Heart right ventricle (tissue), 16 donors: ENCODE measurements around the gene CA12. TPM values are rescaled to one million over a fixed set of nuclear protein-coding genes. Genes with fewer than 3 reads are reported as not detected.

Source experiments
- ATAC-seq, 8 donors: fragments of 200-7000 bp; cut with Tn5 transposase; one replicate each; pipeline ENCODE4 v1.9.1; 2020; ENCODE audit warnings: mild to moderate bottlenecking in 8 of 8, moderate library complexity in 8 of 8, moderate number of reproducible peaks in 1 of 8
- DNase-seq, 2 donors: peaks; one replicate each; pipeline ENCODE4 v3.0.0-alpha.2; 2020
- H3K27ac ChIP-seq, 10 donors: fragments of 200-600 bp; sonication (generic) in 2 of 10; one replicate each; pipeline versions ENCODE4 v1.5.0 to v1.8.0; 2020 to 2022; ENCODE audit warnings: mild to moderate bottlenecking in 3 of 10
- H3K27me3 ChIP-seq, 7 donors: fragments of 200-600 bp; one replicate each; pipeline ENCODE4 v1.8.0; 2021 to 2022; ENCODE audit warnings: mild to moderate bottlenecking in 2 of 7
- H3K36me3 ChIP-seq, 9 donors: fragments of 200-600 bp; sonication (generic) in 1 of 9; one replicate each; pipeline versions ENCODE4 v1.5.0 to v1.8.0; 2020 to 2022; ENCODE audit warnings: mild to moderate bottlenecking in 2 of 9
- H3K4me1 ChIP-seq, 9 donors: fragments of 200-600 bp; sonication (generic) in 1 of 9; one replicate each; pipeline versions ENCODE4 v1.5.0 to v1.8.0; 2020 to 2022; ENCODE audit warnings: mild to moderate bottlenecking in 4 of 9
- H3K4me3 ChIP-seq, 10 donors: fragments of 200-600 bp; sonication (generic) in 2 of 10; one replicate each; pipeline versions ENCODE4 v1.5.0 to v1.8.0; 2020 to 2022; ENCODE audit warnings: mild to moderate bottlenecking in 7 of 10, moderate library complexity in 2 of 10
- H3K9me3 ChIP-seq, 11 donors: fragments of 200-600 bp in 10 of 11; sonication (generic) in 2 of 11; one replicate each; pipeline versions ENCODE4 v1.5.0 to v1.8.0; 2013 to 2022; ENCODE audit warnings: mild to moderate bottlenecking in 2 of 11, control low read depth in 1 of 11, moderate library complexity in 1 of 11
- WGBS, 2 donors: extraction: QIAGEN DNeasy Blood & Tissue Kit; methylation state at CpG; one replicate each; pipeline ENCODE4 v1.1.7; 2013; ENCODE audit warnings: inconsistent platforms in 1 of 2; 5-methylcytosine and 5-hydroxymethylcytosine counted together
- intact Hi-C, 10 donors: fragments of 100-400 bp; cut with DNase I; formaldehyde crosslinking; loops; one replicate each; pipeline versions ENCODE4 v1.11.1 to v1.14.2; 2022
- long read RNA-seq, 3 donors: library from polyadenylated mRNA; unstranded; transcript quantifications; one replicate each; pipeline ENCODE4 v2.0.0, GENCODE V29; 2020 to 2021
- polyA plus RNA-seq, 2 donors: library from polyadenylated mRNA; stranded (reverse); fragments of 200-250 nt; gene quantifications; one replicate each; pipeline ENCODE4 v1.2.3, GENCODE V29; 2013
- total RNA-seq, 10 donors: library from RNA; stranded (reverse); fragmentation: NEBNext Ultra II Directional in 3 of 10; extraction: Animal tissue kit (Norgen Biotek cat#: 25700) in 3 of 10; gene quantifications; one replicate each; pipeline versions ENCODE4 v1.2.1 to v1.2.4, GENCODE V29; 2021 to 2023
- TF ChIP-seq, protein P1 (sequence below), 9 donors: fragments of 200-600 bp; sonication (generic) in 2 of 9; IDR thresholded peaks; one replicate each; pipeline versions ENCODE4 v1.5.0 to v1.8.0; 2021 to 2022; ENCODE audit warnings: antibody characterized with exemption in 9 of 9, mild to moderate bottlenecking in 5 of 9, moderate library complexity in 1 of 9
- donor health status: Arrhythmogenic right ventricular cardiomyopathy.
- donor health status: ischemic (EF 13 %, LVEDD 7.1; RV severe dilation, severe dysfunction).
- donor health status: healthy with polysubstance abuse.
- donor health status: DM: no; HTN: yes; CAD: no.
- donor health status: DM: no; HTN: no; CAD: no.
- donor health status: ischemic (EF 25% LVEDD 6.9; RV normal size, moderate dysfunction).
- donor health status: ischemic (EF 25% LVEDD 5.7; RV mildly dilated, moderate dysfunction).
- donor health status: healthy.
- donor health status: DM: yes; HTN: yes; CAD: no.
- donor health status: Ischemic cardiomyopathy.
- donor health status: ischemic (EF 35%, LVEDD 5.7; RV mildly dilated, moderate dysfunction).
- donor health status: nonischemic (EF 11% LVEDD 7.7; RV severe dilation, severe dysfunction).
- donor health status: DM: yes; HTN: yes; CAD: no.
- donor health status: PGD.
- donor health status: ischemic (EF 29% LVEDD 5.4; RV normal size, mild dysfunction).
- donor health status: nonischemic (EF 23%, LVEDD 6.1; RV moderate dilation, normal function).

CA12 gene
- total RNA-seq = 1 to 10 TPM in 1 of 10 donors, under 1 TPM in 8, not detected in 1; 0.11 to 1.3 (median 0.15) TPM
- under 1 TPM; 0.07 to 0.67 TPM for polyA plus RNA-seq
- long read RNA-seq, donor 1 = 0 reads
- long read RNA-seq, donor 2 = 0 reads
- long read RNA-seq, donor 3 = 0 reads

DNA sequence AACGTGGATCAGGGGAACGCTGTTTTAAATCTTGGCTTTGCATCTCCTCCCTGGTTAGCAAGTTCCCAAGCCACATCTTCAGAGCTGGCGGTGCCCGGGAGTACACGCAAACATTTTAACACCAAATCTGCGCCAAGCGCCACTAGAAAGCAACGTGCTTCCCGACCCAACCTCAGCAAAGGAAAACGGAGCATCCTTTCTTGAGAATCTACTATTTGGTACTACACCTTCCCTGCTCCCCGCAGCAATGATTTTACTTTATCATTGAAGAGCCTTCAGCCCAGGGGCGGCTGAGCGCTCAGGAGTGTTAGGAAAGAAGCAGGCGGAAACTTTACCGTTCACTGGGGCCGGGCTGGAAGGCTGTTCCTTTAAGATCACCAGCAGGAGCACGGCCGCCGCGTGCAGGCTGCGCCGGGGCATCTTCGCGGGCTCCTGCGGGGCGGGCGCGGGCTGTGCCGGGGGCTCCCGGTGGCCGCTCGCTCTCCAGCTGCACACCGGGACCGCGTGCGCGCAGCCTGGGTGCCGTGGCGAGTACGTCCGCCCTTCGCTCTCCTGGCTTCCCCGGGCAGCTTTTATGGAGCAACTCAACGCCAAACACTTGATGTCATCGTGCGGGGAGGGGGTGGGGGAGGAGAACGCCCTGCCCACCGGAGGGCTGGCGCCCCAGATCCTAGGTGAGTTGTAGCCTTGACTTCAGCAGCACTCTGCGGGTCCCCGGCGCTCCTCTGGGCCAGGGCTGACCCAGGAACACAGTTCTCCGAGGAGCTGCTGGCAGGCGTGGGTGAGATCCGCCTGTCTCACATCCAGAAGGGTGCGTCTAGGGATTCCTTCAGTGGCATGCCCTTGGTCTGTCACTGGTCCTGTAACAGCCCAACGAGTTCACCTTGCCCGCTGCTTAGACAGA lies at the start of gene CA12:
Gene CA12 (minus strand): TSS at position 546 of the 904 bp plus-strand sequence. CDS start 126 bp downstream, at position 420.
- DNase-seq (peak; percentile 12 to 20), ATAC-seq (peak; percentile 53 to 77 (median 68))
- Histone ChIP-seq H3K9me3 (no peaks in the 10 kb centered on the region), H3K4me3 (peak within 1 kb of the TSS; percentile 29 to 55 (median 45)), H3K27me3 (peaks cover 0 to 45% (median 35%) of the 10 kb centered on the region in 7 donors), H3K27ac (peak within 1 kb of the TSS in 1 of 10 donors; percentile 17), H3K36me3 (no peaks in the 10 kb centered on the region), H3K4me1 (peaks cover 4 to 21% (median 12%) of the 10 kb centered on the region in 9 donors)
- intact Hi-C loops = no loop called here
- TF ChIP-seq, protein P1, sequence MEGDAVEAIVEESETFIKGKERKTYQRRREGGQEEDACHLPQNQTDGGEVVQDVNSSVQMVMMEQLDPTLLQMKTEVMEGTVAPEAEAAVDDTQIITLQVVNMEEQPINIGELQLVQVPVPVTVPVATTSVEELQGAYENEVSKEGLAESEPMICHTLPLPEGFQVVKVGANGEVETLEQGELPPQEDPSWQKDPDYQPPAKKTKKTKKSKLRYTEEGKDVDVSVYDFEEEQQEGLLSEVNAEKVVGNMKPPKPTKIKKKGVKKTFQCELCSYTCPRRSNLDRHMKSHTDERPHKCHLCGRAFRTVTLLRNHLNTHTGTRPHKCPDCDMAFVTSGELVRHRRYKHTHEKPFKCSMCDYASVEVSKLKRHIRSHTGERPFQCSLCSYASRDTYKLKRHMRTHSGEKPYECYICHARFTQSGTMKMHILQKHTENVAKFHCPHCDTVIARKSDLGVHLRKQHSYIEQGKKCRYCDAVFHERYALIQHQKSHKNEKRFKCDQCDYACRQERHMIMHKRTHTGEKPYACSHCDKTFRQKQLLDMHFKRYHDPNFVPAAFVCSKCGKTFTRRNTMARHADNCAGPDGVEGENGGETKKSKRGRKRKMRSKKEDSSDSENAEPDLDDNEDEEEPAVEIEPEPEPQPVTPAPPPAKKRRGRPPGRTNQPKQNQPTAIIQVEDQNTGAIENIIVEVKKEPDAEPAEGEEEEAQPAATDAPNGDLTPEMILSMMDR (IDR thresholded peaks at IDR 0.05) = no peak
- 3 to 4% methylated on average over 58 of the region's 58 CpGs for WGBS, 2 donors

DNA sequence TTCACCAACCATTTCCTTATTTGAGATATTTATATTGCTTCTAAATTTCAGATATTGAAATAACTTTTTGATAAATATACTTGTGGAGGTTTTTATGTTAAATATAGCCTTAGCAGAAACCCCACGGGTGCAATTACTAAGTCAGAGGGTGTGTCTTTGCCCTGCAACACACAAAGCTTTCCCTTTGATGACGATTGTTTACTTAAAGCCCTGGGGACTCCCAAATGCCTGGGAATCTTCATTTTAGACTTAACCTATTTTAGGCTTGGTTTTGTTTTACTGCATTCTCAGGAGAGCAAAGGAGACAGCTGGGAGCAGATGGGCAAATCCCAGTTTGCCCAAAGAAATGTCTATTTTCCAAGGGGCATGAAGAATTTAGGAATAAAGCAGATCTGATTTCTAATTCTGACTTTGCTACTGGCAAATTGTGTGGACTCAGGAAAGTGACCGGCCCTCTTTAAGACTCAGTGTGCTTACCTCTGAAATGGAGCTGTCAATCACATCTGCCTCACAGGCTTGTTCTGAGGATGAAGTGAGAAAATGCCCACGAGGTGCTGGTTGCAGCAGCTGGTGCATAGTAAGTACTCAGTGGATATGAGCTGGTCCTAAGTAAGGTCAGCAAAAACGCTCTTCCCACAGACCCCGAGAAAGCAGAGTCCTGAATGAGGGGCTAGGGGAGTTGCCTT lies 49.3 kb upstream of the CA12 start:
- H3K4me1 ChIP-seq = peaks cover 0 to 14% (median 0%) of the 10 kb centered on the region in 9 donors
- TF ChIP-seq, protein P1 (IDR thresholded peaks at IDR 0.05) = no peak
- WGBS, 2 donors = 57 to 64% methylated on average over 6 of the region's 6 CpGs
- no peaks in the 10 kb centered on the region for H3K36me3 ChIP-seq
- no peak overlapping the region for H3K27ac ChIP-seq
- H3K9me3 ChIP-seq = peaks cover 0 to 11% (median 3%) of the 10 kb centered on the region in 11 donors
- ATAC-seq (peak in 6 of 8 donors; percentile 29 to 71 (median 55)), DNase-seq (peak in 1 of 2 donors; percentile 29)
- H3K4me3 ChIP-seq = no peak overlapping the region
- no peaks in the 10 kb centered on the region for H3K27me3 ChIP-seq
- intact Hi-C loops = no loop called here

DNA sequence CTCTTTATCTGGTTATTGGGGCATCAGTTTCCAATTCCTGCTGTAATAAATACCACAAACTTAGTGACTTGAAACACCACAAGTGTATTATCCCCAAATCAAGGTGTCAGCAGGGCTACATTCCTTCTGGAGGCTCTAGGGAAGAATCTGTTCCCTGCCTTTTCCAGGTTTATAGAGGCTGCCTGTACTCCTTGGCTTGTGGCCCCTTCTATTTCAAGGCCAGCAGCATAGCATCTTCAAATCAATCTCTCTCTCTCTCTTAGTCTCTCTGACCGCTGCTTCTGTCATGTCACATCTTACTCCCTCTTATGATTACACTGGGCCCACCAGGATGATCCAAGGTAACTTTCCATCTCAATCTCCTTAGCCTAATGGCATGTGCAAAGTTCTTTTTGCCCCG lies 44.9 kb upstream of the CA12 start:
- 74 to 93% methylated on average over 2 of the region's 2 CpGs for WGBS, 2 donors
- TF ChIP-seq, protein P1 (IDR thresholded peaks at IDR 0.05) = no peak
- ATAC-seq (no peak), DNase-seq (no peak)
- H3K27ac ChIP-seq = no peak overlapping the region
- no peaks in the 10 kb centered on the region for H3K36me3 ChIP-seq
- peaks cover 0 to 16% (median 4%) of the 10 kb centered on the region in 11 donors for H3K9me3 ChIP-seq
- no peaks in the 10 kb centered on the region for H3K27me3 ChIP-seq
- H3K4me1 ChIP-seq = peaks cover 0 to 6% (median 0%) of the 10 kb centered on the region in 9 donors
- no peak overlapping the region for H3K4me3 ChIP-seq
- intact Hi-C loops = no loop called here

DNA sequence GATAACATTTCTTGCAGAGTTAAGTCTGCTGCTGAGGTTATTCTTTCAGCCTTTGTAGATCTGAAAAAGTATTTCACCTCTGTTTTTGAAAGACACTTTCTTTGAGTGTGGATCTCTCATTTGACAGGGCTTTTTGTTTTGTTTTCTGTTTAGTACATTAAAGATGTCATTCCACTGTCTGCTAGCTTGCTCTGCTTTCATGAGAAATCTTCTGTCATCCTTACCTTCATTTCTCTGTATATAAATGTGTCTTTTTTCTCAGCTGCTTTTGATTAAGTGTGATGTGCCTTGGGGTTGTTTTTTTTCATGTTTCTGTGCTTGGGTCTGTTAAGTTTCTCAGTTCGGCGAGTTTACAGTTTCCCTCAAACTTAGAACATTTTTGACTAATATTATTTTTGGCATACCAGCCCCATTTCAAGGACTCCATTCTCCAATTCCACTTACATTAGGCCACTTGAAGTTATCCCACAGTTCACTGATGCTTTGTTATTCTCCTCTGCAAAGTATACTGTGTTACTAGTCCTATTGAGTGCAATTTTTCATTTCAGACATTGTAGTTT lies 43.9 kb upstream of the CA12 start:
- TF ChIP-seq, protein P1 (IDR thresholded peaks at IDR 0.05) = no peak
- Histone ChIP-seq H3K4me1 (peaks cover 0 to 5% (median 0%) of the 10 kb centered on the region in 9 donors), H3K4me3 (no peak overlapping the region), H3K9me3 (peaks cover 0 to 16% (median 4%) of the 10 kb centered on the region in 11 donors), H3K27me3 (no peaks in the 10 kb centered on the region), H3K36me3 (no peaks in the 10 kb centered on the region), H3K27ac (no peak overlapping the region)
- WGBS, 2 donors = 83 to 85% methylated on average over 2 of the region's 2 CpGs
- DNase-seq (no peak), ATAC-seq (no peak)
- intact Hi-C loops = no loop called here
